SK-N-SH (cell line): Measurements from ENCODE around the gene CETP.

ENCODE experiments used
- CTCF ChIP-seq: fragments of 200-600 bp; sonication (generic); IDR thresholded peaks from 2 replicates; pipeline ENCODE4 v1.6.1; 2017; ENCODE audit warnings: antibody characterized with exemption, mild to moderate bottlenecking, moderate library complexity
- FOSL2 ChIP-seq: IDR thresholded peaks from 2 replicates; pipeline ENCODE4 v1.4.0; 2012; ENCODE audit warnings: low read depth, mild to moderate bottlenecking, moderate library complexity, borderline replicate concordance
- RCOR1 ChIP-seq: fragments of 150-350 bp; IDR thresholded peaks from 2 replicates; pipeline ENCODE4 v1.6.1; 2017; ENCODE audit warnings: antibody characterized with exemption, low read length
- USF1 ChIP-seq: IDR thresholded peaks from 2 replicates; pipeline ENCODE4 v1.4.0; 2012; ENCODE audit warnings: low read depth, borderline replicate concordance
- TF ChIP-seq, protein P1 (sequence below): IDR thresholded peaks from 2 replicates; pipeline ENCODE4 v1.6.1; 2012; ENCODE audit warnings: mild to moderate bottlenecking, low read depth, low read length, moderate library complexity

DNA sequence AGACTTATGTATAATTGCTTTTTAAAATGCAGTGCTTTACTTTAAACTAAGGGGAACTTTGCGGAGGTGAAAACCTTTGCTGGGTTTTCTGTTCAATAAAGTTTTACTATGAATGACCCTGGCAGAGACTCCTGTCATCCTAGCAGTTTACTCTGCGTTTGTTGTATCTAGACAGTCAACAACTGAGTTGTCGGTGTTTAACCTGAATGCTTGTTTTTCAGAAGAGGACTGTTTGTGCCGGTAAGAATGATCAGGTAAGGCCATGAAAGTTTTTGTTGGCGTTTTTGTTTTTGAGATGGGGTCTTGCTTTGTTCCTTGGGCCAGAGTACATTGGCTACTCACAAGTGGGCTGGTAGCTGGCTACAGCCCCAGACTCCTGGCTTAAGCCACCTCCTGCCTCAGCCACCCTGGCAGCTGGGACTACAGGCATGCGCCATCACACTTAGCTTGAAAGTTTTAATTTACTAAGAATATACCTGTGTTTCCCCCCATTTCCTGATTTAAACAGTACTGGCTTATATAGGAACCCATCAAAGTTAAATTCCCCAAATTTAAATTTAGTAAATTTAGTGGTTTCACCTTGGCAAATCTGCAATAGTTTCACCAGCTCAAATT, 17.9 kb upstream of the CETP start:
- TF ChIP-seq RCOR1 = no peak
- TF ChIP-seq CTCF = no peak
- TF ChIP-seq FOSL2 = no peak
- TF ChIP-seq, protein P1, sequence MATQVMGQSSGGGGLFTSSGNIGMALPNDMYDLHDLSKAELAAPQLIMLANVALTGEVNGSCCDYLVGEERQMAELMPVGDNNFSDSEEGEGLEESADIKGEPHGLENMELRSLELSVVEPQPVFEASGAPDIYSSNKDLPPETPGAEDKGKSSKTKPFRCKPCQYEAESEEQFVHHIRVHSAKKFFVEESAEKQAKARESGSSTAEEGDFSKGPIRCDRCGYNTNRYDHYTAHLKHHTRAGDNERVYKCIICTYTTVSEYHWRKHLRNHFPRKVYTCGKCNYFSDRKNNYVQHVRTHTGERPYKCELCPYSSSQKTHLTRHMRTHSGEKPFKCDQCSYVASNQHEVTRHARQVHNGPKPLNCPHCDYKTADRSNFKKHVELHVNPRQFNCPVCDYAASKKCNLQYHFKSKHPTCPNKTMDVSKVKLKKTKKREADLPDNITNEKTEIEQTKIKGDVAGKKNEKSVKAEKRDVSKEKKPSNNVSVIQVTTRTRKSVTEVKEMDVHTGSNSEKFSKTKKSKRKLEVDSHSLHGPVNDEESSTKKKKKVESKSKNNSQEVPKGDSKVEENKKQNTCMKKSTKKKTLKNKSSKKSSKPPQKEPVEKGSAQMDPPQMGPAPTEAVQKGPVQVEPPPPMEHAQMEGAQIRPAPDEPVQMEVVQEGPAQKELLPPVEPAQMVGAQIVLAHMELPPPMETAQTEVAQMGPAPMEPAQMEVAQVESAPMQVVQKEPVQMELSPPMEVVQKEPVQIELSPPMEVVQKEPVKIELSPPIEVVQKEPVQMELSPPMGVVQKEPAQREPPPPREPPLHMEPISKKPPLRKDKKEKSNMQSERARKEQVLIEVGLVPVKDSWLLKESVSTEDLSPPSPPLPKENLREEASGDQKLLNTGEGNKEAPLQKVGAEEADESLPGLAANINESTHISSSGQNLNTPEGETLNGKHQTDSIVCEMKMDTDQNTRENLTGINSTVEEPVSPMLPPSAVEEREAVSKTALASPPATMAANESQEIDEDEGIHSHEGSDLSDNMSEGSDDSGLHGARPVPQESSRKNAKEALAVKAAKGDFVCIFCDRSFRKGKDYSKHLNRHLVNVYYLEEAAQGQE = no peak
- no peak for TF ChIP-seq USF1
